CD8-positive, alpha-beta memory T cell (primary cell): Measurements from ENCODE around the gene ITGB6. TPM values are rescaled to one million over a fixed set of nuclear protein-coding genes. Genes with fewer than 3 reads are reported as not detected.

Experiments
- CTCF ChIA-PET: fragments of 350-600 bp; sonication (Branson Sonifier 250); formaldehyde crosslinking; loops from one replicate; lab custom pipeline; 2021; ENCODE audit warnings: antibody characterized with exemption; lab: Charles Lee
- POLR2A ChIA-PET: fragments of 350-600 bp; sonication (Branson Sonifier 250); formaldehyde crosslinking; loops from one replicate; lab custom pipeline; 2021; ENCODE audit warnings: antibody characterized with exemption; lab: Charles Lee
- DNase-seq, 5 donors: peaks; one replicate each; pipeline versions ENCODE4 v3.0.0 to v3.0.0-alpha.2; 2020 to 2022; ENCODE audit warnings: mixed read lengths in 1 of 5
- H3K27ac ChIP-seq: one replicate; pipeline ENCODE4 v1.7.0; 2013; ENCODE audit warnings: low read depth, mild to moderate bottlenecking, low read length, moderate library complexity
- H3K27me3 ChIP-seq: 2 replicates; pipeline ENCODE4 v1.7.0; 2013; ENCODE audit warnings: low read length, mild to moderate bottlenecking; ENCODE audit not compliant: insufficient read depth, poor library complexity, severe bottlenecking
- H3K36me3 ChIP-seq: 2 replicates; pipeline ENCODE4 v1.7.0; 2013; ENCODE audit warnings: mild to moderate bottlenecking, low read length, moderate library complexity; ENCODE audit not compliant: insufficient read depth
- H3K4me1 ChIP-seq: 2 replicates; pipeline ENCODE4 v1.7.0; 2013; ENCODE audit warnings: mild to moderate bottlenecking, low read length, moderate library complexity; ENCODE audit not compliant: insufficient read depth
- H3K4me3 ChIP-seq: 2 replicates; pipeline ENCODE4 v1.7.0; 2013; ENCODE audit warnings: mild to moderate bottlenecking, low read length
- H3K9me3 ChIP-seq: 2 replicates; pipeline ENCODE4 v1.7.0; 2013; ENCODE audit warnings: mild to moderate bottlenecking, low read length
- H3K27ac Mint-ChIP-seq, 8 donors: one replicate each; pipeline ENCODE4 v1.8.0; 2020 to 2021; ENCODE audit warnings: mixed read lengths in 8 of 8, mild to moderate bottlenecking in 6 of 8, inconsistent platforms in 3 of 8, moderate library complexity in 3 of 8
- H3K27me3 Mint-ChIP-seq, 2 donors: one replicate each; pipeline ENCODE4 v1.8.0; 2020 to 2021; ENCODE audit warnings: mixed read lengths in 2 of 2, mild to moderate bottlenecking in 1 of 2, moderate library complexity in 1 of 2
- H3K36me3 Mint-ChIP-seq, 3 donors: one replicate each; pipeline ENCODE4 v1.8.0; 2020 to 2021; ENCODE audit warnings: mixed read lengths in 3 of 3, inconsistent platforms in 1 of 3, mild to moderate bottlenecking in 1 of 3
- H3K4me1 Mint-ChIP-seq, 3 donors: one replicate each; pipeline ENCODE4 v1.8.0; 2020 to 2021; ENCODE audit warnings: mixed read lengths in 3 of 3, inconsistent platforms in 1 of 3, mild to moderate bottlenecking in 1 of 3
- H3K4me3 Mint-ChIP-seq, 7 donors: one replicate each; pipeline ENCODE4 v1.8.0; 2020 to 2021; ENCODE audit warnings: mixed read lengths in 7 of 7, mild to moderate bottlenecking in 6 of 7, moderate library complexity in 4 of 7, inconsistent platforms in 2 of 7
- H3K9me3 Mint-ChIP-seq, 5 donors: one replicate each; pipeline ENCODE4 v1.8.0; 2020 to 2022; ENCODE audit warnings: mixed read lengths in 5 of 5, mild to moderate bottlenecking in 3 of 5, moderate library complexity in 2 of 5, inconsistent platforms in 1 of 5
- polyA plus RNA-seq: library from polyadenylated mRNA; unstranded; fragments of 300-500 nt; fragmentation: Illumina TruSeq; gene quantifications from one replicate; pipeline ENCODE4 v1.2.3, GENCODE V29; 2021
- total RNA-seq, 2 experiments: library from RNA; stranded (reverse); gene quantifications; one replicate each; pipeline ENCODE4 v1.2.3, GENCODE V29; 2021

ITGB6 gene
- total and polyA plus RNA-seq, 3 experiments from 2014 or later: not detected

DNA sequence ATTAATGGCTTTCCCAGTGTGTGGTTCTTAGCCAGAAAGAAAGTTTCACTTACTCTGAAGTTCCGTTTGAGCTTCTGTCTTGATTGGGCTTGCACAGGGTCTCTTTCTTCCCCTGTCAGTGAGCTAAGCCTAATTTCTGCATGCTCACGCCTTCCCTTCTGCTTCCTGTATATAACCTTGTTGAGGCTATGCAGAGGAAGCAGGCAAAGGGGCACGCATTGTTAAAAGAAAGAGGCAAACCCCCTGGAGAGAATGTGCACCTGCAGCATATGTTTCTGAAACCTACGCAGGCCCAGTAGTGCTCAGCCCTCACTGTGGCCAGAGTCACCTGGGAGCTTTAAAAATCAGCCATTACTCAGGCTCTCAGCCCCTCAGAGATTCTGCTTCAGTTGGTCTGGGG lies 123.2 kb downstream of the ITGB6 start:
- no peaks in the 10 kb centered on the region for H3K36me3 ChIP-seq
- Mint-ChIP-seq H3K27me3 (peaks cover 2 to 12% of the 10 kb centered on the region in 2 donors), H3K27ac (no peak overlapping the region), H3K4me1 (no peaks in the 10 kb centered on the region), H3K36me3 (no peaks in the 10 kb centered on the region), H3K4me3 (no peak overlapping the region), H3K9me3 (peaks cover 0 to 3% (median 0%) of the 10 kb centered on the region in 5 donors)
- ChIA-PET CTCF (interaction anchor here (1.7 kb wide), 1 partner anchor 14 kb away, joined by 3 read pairs; no protein-coding TSS in a partner anchor), POLR2A (no interaction called here)
- no peaks in the 10 kb centered on the region for H3K9me3 ChIP-seq
- DNase-seq: no peak
- no peaks in the 10 kb centered on the region for H3K4me1 ChIP-seq
- no peak overlapping the region for H3K4me3 ChIP-seq
- H3K27ac ChIP-seq: no peak overlapping the region
- no peaks in the 10 kb centered on the region for H3K27me3 ChIP-seq

DNA sequence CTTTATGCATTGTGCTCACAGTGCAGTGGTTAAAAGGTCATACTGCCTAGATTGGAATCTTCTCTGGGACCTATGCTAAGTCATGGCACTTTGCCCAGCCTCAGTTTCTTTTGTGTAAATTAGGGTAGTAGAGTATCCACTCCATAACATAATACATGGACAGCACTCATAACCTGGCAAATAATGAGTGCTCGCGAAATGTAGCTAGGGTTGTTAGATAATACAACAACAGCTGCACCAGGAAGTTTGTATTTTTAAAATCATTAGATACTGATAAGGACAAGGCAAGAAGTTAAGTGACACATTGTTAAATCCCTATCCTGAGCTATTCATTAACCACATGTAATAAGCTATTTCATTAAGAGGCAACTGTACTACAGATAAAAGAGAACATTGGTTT lies 123.8 kb downstream of the ITGB6 start:
- H3K4me1 Mint-ChIP-seq: no peaks in the 10 kb centered on the region
- Histone ChIP-seq H3K27me3 (no peaks in the 10 kb centered on the region), H3K27ac (no peak overlapping the region), H3K9me3 (no peaks in the 10 kb centered on the region), H3K4me1 (no peaks in the 10 kb centered on the region), H3K4me3 (no peak overlapping the region), H3K36me3 (no peaks in the 10 kb centered on the region)
- no peak for DNase-seq
- ChIA-PET POLR2A (no interaction called here), CTCF (no interaction called here)
- no peak overlapping the region for H3K4me3 Mint-ChIP-seq
- no peak overlapping the region for H3K27ac Mint-ChIP-seq
- H3K27me3 Mint-ChIP-seq: peaks cover 2 to 13% of the 10 kb centered on the region in 2 donors
- H3K9me3 Mint-ChIP-seq: peaks cover 0 to 3% (median 0%) of the 10 kb centered on the region in 5 donors
- no peaks in the 10 kb centered on the region for H3K36me3 Mint-ChIP-seq

DNA sequence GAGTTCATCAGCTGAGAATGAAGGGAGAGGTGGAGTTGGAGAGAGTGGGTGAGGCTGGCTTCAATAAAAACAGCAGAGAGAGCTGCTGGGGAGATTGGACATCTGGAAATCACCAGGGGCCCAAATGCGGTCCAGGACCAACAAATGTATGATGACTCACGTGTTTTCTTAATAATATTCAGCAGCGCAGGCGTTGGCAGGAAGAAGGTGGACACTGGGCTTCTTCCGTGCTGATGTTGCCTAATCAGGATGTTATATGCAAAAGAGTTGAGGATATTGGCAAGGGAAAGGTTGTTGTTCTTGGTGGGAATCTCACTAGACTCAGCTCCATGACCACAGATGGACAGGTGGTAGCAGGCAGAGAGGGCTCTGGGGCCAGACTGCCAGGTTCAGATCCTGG lies 124.9 kb downstream of the ITGB6 start:
- Mint-ChIP-seq H3K27me3 (peaks cover 4 to 9% of the 10 kb centered on the region in 2 donors), H3K27ac (no peak overlapping the region), H3K36me3 (no peaks in the 10 kb centered on the region), H3K4me3 (no peak overlapping the region), H3K9me3 (peaks cover 0 to 3% (median 0%) of the 10 kb centered on the region in 5 donors), H3K4me1 (no peaks in the 10 kb centered on the region)
- H3K27me3 ChIP-seq: no peaks in the 10 kb centered on the region
- H3K4me1 ChIP-seq: no peaks in the 10 kb centered on the region
- ChIA-PET CTCF (no interaction called here), POLR2A (no interaction called here)
- no peak for DNase-seq
- H3K27ac ChIP-seq: no peak overlapping the region
- H3K4me3 ChIP-seq: no peak overlapping the region
- no peaks in the 10 kb centered on the region for H3K9me3 ChIP-seq
- H3K36me3 ChIP-seq: no peaks in the 10 kb centered on the region

DNA sequence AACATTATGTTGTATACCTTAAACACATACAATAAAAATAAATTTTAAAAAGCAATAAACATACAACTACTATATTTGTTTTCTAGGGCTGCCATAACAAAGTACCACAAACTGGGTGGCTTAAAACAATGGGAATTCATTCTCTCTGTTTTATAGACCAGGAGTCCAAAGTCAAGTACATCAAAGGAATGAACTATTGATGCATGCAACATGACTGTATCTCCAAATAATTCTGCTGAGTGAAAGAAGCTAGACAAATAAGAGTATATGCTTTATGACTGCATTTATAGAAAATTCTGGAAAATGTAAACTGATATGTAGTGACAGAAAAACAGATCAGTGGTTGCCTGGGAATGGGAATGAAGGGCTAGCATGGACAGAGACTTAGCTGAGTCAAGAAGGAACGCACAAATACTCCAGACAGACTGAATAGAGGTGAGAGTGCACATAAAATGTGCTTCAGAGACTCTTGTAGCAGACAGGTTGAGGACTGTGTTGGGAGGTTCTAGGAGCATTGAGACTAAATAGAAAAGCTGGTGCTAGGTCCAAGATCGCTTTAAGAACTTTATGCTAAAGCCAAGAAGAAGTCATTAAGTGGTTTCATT lies 126.7 kb downstream of the ITGB6 start:
- no peaks in the 10 kb centered on the region for H3K4me1 Mint-ChIP-seq
- H3K36me3 ChIP-seq: no peaks in the 10 kb centered on the region
- ChIA-PET CTCF (interaction anchor here (0.7 kb wide), 1 partner anchor 36 kb away, joined by 3 read pairs; no protein-coding TSS in a partner anchor), POLR2A (no interaction called here)
- H3K27ac Mint-ChIP-seq: no peak overlapping the region
- H3K9me3 Mint-ChIP-seq: no peaks in the 10 kb centered on the region
- H3K36me3 Mint-ChIP-seq: no peaks in the 10 kb centered on the region
- no peaks in the 10 kb centered on the region for H3K27me3 ChIP-seq
- no peak overlapping the region for H3K4me3 Mint-ChIP-seq
- no peaks in the 10 kb centered on the region for H3K9me3 ChIP-seq
- no peak overlapping the region for H3K27ac ChIP-seq
- DNase-seq: no peak
- H3K27me3 Mint-ChIP-seq: peaks cover 4 to 9% of the 10 kb centered on the region in 2 donors
- H3K4me3 ChIP-seq: no peak overlapping the region
- H3K4me1 ChIP-seq: no peaks in the 10 kb centered on the region

DNA sequence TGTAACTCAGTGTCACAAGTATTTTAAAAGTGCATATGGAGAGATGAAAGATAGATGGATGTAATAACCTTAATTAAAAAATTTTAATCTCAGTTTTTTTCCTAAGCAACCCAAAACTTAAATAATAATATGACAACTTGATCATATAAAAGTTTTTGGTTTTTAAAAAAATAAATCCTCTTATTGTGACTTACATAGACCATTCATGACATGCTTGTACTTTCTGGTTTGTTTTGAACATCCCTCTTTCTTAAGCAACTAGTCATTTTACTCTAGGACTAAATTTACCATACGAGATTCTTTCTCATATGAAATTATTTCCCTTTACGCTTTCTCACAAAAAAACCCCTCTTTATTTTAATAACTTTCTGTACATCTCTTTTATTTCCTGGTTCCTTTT lies 131.2 kb downstream of the ITGB6 start:
- Mint-ChIP-seq H3K36me3 (no peaks in the 10 kb centered on the region), H3K4me1 (no peaks in the 10 kb centered on the region), H3K27me3 (peaks cover 4 to 31% of the 10 kb centered on the region in 2 donors), H3K27ac (no peak overlapping the region), H3K9me3 (no peaks in the 10 kb centered on the region), H3K4me3 (no peak overlapping the region)
- Histone ChIP-seq H3K36me3 (no peaks in the 10 kb centered on the region), H3K27ac (no peak overlapping the region), H3K9me3 (no peaks in the 10 kb centered on the region), H3K27me3 (no peaks in the 10 kb centered on the region), H3K4me1 (no peaks in the 10 kb centered on the region), H3K4me3 (no peak overlapping the region)
- CTCF ChIA-PET: no interaction called here
- POLR2A ChIA-PET: no interaction called here
- DNase-seq: no peak

DNA sequence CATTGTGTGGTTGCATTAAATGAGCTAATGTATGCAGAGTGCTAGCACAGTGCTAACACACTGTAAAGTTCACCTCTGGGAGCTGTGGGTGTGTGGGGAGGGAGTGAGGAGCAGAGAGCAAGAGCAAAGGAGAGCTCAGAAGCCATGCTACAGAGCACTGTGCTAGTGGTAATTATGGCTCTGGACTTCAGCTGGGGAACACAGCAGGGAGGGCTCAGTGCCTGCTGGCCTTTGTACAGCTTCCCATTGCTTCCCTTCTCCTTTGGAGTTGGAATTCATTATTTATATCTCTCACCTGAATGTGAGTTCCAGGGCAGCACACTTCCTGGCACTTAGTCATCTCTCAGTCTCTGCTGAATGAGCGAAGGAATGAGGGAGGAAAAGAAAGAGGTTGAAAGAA lies 135.2 kb downstream of the ITGB6 start:
- no peak overlapping the region for H3K4me3 ChIP-seq
- no peaks in the 10 kb centered on the region for H3K36me3 ChIP-seq
- no peak overlapping the region for H3K4me3 Mint-ChIP-seq
- POLR2A ChIA-PET: no interaction called here
- peaks cover 13 to 57% of the 10 kb centered on the region in 2 donors for H3K27me3 Mint-ChIP-seq
- peaks cover 0 to 8% (median 3%) of the 10 kb centered on the region in 3 donors for H3K4me1 Mint-ChIP-seq
- no peaks in the 10 kb centered on the region for H3K9me3 Mint-ChIP-seq
- H3K27ac Mint-ChIP-seq: no peak overlapping the region
- no peak for DNase-seq
- H3K4me1 ChIP-seq: no peaks in the 10 kb centered on the region
- no peaks in the 10 kb centered on the region for H3K36me3 Mint-ChIP-seq
- no peaks in the 10 kb centered on the region for H3K9me3 ChIP-seq
- CTCF ChIA-PET: no interaction called here
- no peak overlapping the region for H3K27ac ChIP-seq
- H3K27me3 ChIP-seq: peaks cover 13% of the 10 kb centered on the region

DNA sequence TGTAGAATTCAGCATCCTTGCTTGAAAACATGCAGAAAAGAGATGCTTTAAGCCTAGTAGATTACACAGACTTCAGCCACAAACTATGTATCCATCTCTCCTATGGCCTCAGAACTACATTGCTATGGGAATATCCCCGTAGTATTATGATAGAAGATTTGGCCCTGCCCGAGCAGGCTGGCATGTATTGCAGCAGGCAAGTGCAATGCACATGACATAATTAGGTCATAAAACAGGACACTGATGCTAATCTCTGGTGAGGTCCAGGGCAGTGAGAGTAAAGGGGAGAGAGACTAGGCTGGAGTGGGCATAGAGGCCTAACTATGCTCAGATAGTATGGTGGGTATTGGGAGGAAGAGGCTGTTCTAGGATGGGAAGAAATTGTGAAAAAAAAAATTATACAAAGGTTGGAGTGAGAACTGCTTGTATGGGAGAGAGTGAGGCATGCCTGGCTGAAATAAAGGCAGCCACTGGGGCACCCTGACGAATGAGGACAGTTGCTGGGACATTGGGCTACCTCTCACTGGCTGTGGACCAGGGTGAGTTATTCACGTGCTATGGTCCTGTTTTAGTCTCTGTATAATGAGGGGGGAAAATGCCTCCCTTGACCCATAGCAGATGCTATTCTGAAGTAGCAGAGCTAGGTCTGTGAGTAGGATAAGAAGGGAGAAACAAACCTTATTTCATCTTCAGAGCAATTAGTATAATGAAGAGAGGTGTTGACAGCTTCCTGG lies 136.0 kb downstream of the ITGB6 start:
- DNase-seq: no peak
- H3K4me1 Mint-ChIP-seq: peaks cover 0 to 8% (median 3%) of the 10 kb centered on the region in 3 donors
- Histone ChIP-seq H3K4me3 (no peak overlapping the region), H3K27ac (no peak overlapping the region), H3K36me3 (no peaks in the 10 kb centered on the region), H3K27me3 (peaks cover 13% of the 10 kb centered on the region), H3K4me1 (no peaks in the 10 kb centered on the region), H3K9me3 (no peaks in the 10 kb centered on the region)
- peaks cover 0 to 1% (median 0%) of the 10 kb centered on the region in 3 donors for H3K36me3 Mint-ChIP-seq
- no peak overlapping the region for H3K27ac Mint-ChIP-seq
- H3K27me3 Mint-ChIP-seq: peaks cover 18 to 65% of the 10 kb centered on the region in 2 donors
- ChIA-PET CTCF (no interaction called here), POLR2A (no interaction called here)
- no peak overlapping the region for H3K4me3 Mint-ChIP-seq
- peaks cover 0 to 2% (median 0%) of the 10 kb centered on the region in 5 donors for H3K9me3 Mint-ChIP-seq

DNA sequence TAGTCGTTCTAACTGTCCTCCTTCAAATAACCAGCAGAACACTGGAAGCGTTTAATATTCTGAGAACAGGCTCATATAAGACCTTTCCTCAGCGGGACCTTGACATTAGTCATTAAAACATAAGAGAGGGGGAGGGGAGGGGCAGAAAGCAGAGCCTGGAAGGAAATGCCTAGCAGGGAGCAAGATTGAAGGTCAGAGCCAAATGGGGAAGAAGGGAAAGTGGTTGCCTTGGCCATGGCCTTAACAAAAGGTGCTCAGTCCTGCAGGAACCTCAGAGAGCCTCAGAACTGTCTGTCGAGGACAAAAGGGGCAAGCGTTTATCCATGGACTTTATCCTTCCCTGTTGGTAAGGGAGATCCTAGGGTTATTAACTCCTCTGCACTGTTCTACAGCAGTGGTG lies 136.8 kb downstream of the ITGB6 start:
- Histone ChIP-seq H3K4me3 (no peak overlapping the region), H3K4me1 (no peaks in the 10 kb centered on the region), H3K36me3 (no peaks in the 10 kb centered on the region), H3K27me3 (peaks cover 13% of the 10 kb centered on the region), H3K27ac (no peak overlapping the region), H3K9me3 (no peaks in the 10 kb centered on the region)
- Mint-ChIP-seq H3K4me1 (peaks cover 0 to 8% (median 3%) of the 10 kb centered on the region in 3 donors), H3K27me3 (peaks cover 21 to 66% of the 10 kb centered on the region in 2 donors), H3K4me3 (peak overlapping the region in 5 of 7 donors; percentile 6 to 74 (median 49)), H3K27ac (no peak overlapping the region), H3K36me3 (peaks cover 0 to 1% (median 0%) of the 10 kb centered on the region in 3 donors), H3K9me3 (peaks cover 0 to 2% (median 0%) of the 10 kb centered on the region in 5 donors)
- ChIA-PET CTCF (no interaction called here), POLR2A (no interaction called here)
- DNase-seq: no peak
